HepG2 (cell line): ENCODE data around the gene HIPK4. TPM values are rescaled to one million over a fixed set of nuclear protein-coding genes. Genes with fewer than 3 reads are reported as not detected.
A peak's percentile ranks its signal among the peaks of the same experiment; 100 is the strongest.

ENCODE experiments used
- PCBP1 ChIP-seq: fragments of 200-400 bp; formaldehyde crosslinking; IDR thresholded peaks from 2 replicates; pipeline ENCODE4 v1.6.1; 2017; ENCODE audit warnings: mild to moderate bottlenecking, low read depth, low read length, borderline replicate concordance
- PHF5A ChIP-seq: IDR thresholded peaks from one replicate; pipeline ENCODE4 v1.6.1; 2018; ENCODE audit warnings: low read depth, missing genetic modification reagents; ENCODE audit not compliant: unreplicated experiment
- ZNF24 ChIP-seq: fragments of 450-650 bp; IDR thresholded peaks from 2 replicates; pipeline ENCODE4 v1.6.1; 2017; ENCODE audit warnings: antibody characterized with exemption, mild to moderate bottlenecking
- ZNF292 ChIP-seq: sonication (generic); formaldehyde crosslinking; IDR thresholded peaks from 2 replicates; pipeline ENCODE4 v1.8.1; 2022; ENCODE audit warnings: mild to moderate bottlenecking, low read depth, missing genetic modification reagents, borderline replicate concordance
- ZNF331 ChIP-seq: sonication (generic); formaldehyde crosslinking; IDR thresholded peaks from 2 replicates; pipeline ENCODE4 v1.4.0; 2020; ENCODE audit warnings: missing genetic modification reagents
- ZNF383 ChIP-seq: sonication (generic); formaldehyde crosslinking; IDR thresholded peaks from 2 replicates; pipeline ENCODE4 v1.4.0; 2020; ENCODE audit warnings: missing genetic modification reagents, mild to moderate bottlenecking, borderline replicate concordance
- ZNF788 ChIP-seq: sonication (generic); formaldehyde crosslinking; IDR thresholded peaks from 2 replicates; pipeline ENCODE4 v1.5.0; 2020; ENCODE audit warnings: mild to moderate bottlenecking, missing genetic modification reagents, borderline replicate concordance
- polyA plus RNA-seq, 8 experiments: library from polyadenylated mRNA; depleted of rRNA in 3 of 8; stranded (reverse) in 7 of 8; unstranded in 1 of 8; fragments of >200 nt; fragmentation: Illumina TruSeq in 4 of 8; extraction: Trizol in 4 of 8; gene quantifications; 2 replicates each; pipeline versions ENCODE4 v1.2.1 to v1.2.3, GENCODE V29; 2011 to 2016; ENCODE audit warnings: low read depth in 4 of 8, missing spikeins in 1 of 8, mixed read lengths in 1 of 8; ENCODE audit not compliant: insufficient read depth in 1 of 8
- total RNA-seq, 5 experiments: library from RNA; depleted of rRNA; stranded (reverse); fragments of >200 nt; fragmentation: Illumina TruSeq; extraction: Trizol; gene quantifications; 2 replicates each; pipeline ENCODE4 v1.2.3, GENCODE V29; 2016; ENCODE audit warnings: low read depth in 1 of 5
- TF ChIP-seq, protein P1 (sequence below): sonication (generic); formaldehyde crosslinking; IDR thresholded peaks from 2 replicates; pipeline ENCODE4 v1.5.0; 2020; ENCODE audit warnings: missing genetic modification reagents
- TF ChIP-seq, protein P2 (sequence below): IDR thresholded peaks from 2 replicates; pipeline ENCODE4 v1.6.1; 2016; ENCODE audit warnings: low read depth, control low read depth
- TF ChIP-seq, protein P3 (sequence below): sonication (generic); formaldehyde crosslinking; IDR thresholded peaks from 2 replicates; pipeline ENCODE4 v1.4.0; 2020; ENCODE audit warnings: missing genetic modification reagents
- TF ChIP-seq, protein P4 (sequence below): sonication (generic); formaldehyde crosslinking; IDR thresholded peaks from 2 replicates; pipeline ENCODE4; 2020; ENCODE audit warnings: missing genetic modification reagents, mild to moderate bottlenecking, borderline replicate concordance
- TF ChIP-seq, protein P5 (sequence below): sonication (generic); formaldehyde crosslinking; IDR thresholded peaks from 2 replicates; pipeline ENCODE4 v1.4.0; 2020; ENCODE audit warnings: mild to moderate bottlenecking, missing genetic modification reagents, borderline replicate concordance
- TF ChIP-seq, protein P6 (sequence below): sonication (generic); formaldehyde crosslinking; conservative IDR thresholded peaks from 2 replicates; pipeline ENCODE4 v1.8.0; 2022; ENCODE audit warnings: low read depth, missing genetic modification reagents

HIPK4 gene
- total and polyA plus RNA-seq, 2 of the 13 experiments (the other 11 are each of a cell fraction or from before 2014, with no cell fraction given) = 0.03 TPM; not detected in 1

DNA sequence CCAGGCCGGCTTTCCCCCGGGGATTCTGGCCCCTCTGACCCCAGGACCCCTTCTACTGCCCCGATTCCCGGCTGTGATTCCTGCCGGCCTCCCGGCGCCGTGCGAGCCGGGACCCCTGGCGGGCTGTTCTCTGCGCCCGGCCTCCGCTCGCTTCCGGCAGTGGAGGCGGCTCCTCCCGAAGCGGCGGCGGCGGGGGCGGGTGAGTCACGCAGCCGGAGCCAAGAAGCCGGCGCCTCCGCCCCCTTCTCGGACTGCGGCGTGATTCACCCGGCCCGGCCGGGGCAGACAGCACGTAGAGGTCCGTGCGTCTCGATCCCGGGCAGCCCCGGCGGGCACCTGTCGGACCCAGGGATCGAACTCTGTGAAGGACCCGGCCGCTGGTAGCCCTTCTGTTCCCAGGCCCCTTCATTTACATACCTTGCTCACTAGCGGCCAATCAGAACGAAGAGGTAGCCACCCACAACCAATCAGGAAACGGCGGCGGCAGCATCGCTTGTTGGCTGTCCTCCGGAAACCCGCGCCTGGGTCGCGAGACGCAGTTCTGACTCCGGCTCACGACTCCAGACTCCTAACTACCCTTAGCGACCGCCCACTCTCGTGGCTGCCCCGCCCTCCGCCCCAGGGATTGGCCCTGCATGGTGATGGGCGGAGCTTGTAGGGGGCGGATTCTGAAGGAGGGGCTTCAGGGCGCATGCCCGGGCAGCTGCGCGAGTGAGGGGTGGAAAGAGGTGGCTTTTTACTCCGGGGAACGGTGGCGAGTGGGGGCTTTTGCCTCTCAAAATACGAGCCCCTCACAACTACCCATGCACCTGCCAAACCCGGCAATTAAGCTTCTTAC is 35.7 kb upstream of the HIPK4 start, which contains the start of gene SERTAD1 (continued):
- TF ChIP-seq, protein P1, sequence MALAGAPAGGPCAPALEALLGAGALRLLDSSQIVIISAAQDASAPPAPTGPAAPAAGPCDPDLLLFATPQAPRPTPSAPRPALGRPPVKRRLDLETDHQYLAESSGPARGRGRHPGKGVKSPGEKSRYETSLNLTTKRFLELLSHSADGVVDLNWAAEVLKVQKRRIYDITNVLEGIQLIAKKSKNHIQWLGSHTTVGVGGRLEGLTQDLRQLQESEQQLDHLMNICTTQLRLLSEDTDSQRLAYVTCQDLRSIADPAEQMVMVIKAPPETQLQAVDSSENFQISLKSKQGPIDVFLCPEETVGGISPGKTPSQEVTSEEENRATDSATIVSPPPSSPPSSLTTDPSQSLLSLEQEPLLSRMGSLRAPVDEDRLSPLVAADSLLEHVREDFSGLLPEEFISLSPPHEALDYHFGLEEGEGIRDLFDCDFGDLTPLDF (CRISPR knock-in tag) = no peak
- TF ChIP-seq ZNF24 = no peak
- no peak for TF ChIP-seq ZNF383 (CRISPR knock-in tag)
- TF ChIP-seq PCBP1 = no peak
- no peak for TF ChIP-seq ZNF331 (CRISPR knock-in tag)
- TF ChIP-seq, protein P2, sequence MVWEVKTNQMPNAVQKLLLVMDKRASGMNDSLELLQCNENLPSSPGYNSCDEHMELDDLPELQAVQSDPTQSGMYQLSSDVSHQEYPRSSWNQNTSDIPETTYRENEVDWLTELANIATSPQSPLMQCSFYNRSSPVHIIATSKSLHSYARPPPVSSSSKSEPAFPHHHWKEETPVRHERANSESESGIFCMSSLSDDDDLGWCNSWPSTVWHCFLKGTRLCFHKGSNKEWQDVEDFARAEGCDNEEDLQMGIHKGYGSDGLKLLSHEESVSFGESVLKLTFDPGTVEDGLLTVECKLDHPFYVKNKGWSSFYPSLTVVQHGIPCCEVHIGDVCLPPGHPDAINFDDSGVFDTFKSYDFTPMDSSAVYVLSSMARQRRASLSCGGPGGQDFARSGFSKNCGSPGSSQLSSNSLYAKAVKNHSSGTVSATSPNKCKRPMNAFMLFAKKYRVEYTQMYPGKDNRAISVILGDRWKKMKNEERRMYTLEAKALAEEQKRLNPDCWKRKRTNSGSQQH (CRISPR knock-in tag) = no peak
- TF ChIP-seq PHF5A (CRISPR knock-in tag) = no peak
- no peak for TF ChIP-seq ZNF292
- TF ChIP-seq ZNF788 (CRISPR knock-in tag) = peak; percentile 7; the same call in 1 of the 2 replicates
- TF ChIP-seq, protein P3, sequence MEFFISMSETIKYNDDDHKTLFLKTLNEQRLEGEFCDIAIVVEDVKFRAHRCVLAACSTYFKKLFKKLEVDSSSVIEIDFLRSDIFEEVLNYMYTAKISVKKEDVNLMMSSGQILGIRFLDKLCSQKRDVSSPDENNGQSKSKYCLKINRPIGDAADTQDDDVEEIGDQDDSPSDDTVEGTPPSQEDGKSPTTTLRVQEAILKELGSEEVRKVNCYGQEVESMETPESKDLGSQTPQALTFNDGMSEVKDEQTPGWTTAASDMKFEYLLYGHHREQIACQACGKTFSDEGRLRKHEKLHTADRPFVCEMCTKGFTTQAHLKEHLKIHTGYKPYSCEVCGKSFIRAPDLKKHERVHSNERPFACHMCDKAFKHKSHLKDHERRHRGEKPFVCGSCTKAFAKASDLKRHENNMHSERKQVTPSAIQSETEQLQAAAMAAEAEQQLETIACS (CRISPR knock-in tag) = no peak
- TF ChIP-seq, protein P4, sequence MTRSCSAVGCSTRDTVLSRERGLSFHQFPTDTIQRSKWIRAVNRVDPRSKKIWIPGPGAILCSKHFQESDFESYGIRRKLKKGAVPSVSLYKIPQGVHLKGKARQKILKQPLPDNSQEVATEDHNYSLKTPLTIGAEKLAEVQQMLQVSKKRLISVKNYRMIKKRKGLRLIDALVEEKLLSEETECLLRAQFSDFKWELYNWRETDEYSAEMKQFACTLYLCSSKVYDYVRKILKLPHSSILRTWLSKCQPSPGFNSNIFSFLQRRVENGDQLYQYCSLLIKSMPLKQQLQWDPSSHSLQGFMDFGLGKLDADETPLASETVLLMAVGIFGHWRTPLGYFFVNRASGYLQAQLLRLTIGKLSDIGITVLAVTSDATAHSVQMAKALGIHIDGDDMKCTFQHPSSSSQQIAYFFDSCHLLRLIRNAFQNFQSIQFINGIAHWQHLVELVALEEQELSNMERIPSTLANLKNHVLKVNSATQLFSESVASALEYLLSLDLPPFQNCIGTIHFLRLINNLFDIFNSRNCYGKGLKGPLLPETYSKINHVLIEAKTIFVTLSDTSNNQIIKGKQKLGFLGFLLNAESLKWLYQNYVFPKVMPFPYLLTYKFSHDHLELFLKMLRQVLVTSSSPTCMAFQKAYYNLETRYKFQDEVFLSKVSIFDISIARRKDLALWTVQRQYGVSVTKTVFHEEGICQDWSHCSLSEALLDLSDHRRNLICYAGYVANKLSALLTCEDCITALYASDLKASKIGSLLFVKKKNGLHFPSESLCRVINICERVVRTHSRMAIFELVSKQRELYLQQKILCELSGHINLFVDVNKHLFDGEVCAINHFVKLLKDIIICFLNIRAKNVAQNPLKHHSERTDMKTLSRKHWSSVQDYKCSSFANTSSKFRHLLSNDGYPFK (CRISPR knock-in tag) = peak; percentile 31; the same call in 1 of the 2 replicates
- TF ChIP-seq, protein P5, sequence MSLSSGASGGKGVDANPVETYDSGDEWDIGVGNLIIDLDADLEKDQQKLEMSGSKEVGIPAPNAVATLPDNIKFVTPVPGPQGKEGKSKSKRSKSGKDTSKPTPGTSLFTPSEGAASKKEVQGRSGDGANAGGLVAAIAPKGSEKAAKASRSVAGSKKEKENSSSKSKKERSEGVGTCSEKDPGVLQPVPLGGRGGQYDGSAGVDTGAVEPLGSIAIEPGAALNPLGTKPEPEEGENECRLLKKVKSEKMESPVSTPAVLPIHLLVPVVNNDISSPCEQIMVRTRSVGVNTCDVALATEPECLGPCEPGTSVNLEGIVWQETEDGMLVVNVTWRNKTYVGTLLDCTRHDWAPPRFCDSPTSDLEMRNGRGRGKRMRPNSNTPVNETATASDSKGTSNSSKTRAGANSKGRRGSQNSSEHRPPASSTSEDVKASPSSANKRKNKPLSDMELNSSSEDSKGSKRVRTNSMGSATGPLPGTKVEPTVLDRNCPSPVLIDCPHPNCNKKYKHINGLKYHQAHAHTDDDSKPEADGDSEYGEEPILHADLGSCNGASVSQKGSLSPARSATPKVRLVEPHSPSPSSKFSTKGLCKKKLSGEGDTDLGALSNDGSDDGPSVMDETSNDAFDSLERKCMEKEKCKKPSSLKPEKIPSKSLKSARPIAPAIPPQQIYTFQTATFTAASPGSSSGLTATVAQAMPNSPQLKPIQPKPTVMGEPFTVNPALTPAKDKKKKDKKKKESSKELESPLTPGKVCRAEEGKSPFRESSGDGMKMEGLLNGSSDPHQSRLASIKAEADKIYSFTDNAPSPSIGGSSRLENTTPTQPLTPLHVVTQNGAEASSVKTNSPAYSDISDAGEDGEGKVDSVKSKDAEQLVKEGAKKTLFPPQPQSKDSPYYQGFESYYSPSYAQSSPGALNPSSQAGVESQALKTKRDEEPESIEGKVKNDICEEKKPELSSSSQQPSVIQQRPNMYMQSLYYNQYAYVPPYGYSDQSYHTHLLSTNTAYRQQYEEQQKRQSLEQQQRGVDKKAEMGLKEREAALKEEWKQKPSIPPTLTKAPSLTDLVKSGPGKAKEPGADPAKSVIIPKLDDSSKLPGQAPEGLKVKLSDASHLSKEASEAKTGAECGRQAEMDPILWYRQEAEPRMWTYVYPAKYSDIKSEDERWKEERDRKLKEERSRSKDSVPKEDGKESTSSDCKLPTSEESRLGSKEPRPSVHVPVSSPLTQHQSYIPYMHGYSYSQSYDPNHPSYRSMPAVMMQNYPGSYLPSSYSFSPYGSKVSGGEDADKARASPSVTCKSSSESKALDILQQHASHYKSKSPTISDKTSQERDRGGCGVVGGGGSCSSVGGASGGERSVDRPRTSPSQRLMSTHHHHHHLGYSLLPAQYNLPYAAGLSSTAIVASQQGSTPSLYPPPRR (CRISPR knock-in tag) = no peak
- TF ChIP-seq, protein P6, sequence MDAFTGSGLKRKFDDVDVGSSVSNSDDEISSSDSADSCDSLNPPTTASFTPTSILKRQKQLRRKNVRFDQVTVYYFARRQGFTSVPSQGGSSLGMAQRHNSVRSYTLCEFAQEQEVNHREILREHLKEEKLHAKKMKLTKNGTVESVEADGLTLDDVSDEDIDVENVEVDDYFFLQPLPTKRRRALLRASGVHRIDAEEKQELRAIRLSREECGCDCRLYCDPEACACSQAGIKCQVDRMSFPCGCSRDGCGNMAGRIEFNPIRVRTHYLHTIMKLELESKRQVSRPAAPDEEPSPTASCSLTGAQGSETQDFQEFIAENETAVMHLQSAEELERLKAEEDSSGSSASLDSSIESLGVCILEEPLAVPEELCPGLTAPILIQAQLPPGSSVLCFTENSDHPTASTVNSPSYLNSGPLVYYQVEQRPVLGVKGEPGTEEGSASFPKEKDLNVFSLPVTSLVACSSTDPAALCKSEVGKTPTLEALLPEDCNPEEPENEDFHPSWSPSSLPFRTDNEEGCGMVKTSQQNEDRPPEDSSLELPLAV (CRISPR knock-in tag) = no peak
